ENCODE measurements around the gene OSBP.

DNA sequence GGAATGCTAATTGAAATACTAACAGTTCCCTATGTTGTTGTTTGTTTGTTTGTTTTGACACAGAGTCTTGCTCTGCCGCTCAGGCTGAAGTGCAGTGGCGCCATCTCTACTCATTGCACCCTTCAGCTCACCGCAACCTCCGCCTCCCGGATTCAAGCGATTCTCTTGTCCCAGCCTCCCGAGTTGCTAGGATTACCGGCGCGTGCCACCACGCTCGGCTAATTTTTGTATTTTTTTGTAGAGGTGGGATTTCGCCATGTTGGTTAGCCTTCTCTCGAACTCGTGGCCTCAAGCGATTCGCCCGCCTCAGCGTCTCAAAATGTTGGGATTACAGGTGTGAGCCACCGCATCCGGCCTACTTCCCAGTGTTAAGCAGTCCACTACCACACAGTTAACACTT is 62.3 kb downstream of the OSBP start:
- TF ChIP-seq, protein P1, sequence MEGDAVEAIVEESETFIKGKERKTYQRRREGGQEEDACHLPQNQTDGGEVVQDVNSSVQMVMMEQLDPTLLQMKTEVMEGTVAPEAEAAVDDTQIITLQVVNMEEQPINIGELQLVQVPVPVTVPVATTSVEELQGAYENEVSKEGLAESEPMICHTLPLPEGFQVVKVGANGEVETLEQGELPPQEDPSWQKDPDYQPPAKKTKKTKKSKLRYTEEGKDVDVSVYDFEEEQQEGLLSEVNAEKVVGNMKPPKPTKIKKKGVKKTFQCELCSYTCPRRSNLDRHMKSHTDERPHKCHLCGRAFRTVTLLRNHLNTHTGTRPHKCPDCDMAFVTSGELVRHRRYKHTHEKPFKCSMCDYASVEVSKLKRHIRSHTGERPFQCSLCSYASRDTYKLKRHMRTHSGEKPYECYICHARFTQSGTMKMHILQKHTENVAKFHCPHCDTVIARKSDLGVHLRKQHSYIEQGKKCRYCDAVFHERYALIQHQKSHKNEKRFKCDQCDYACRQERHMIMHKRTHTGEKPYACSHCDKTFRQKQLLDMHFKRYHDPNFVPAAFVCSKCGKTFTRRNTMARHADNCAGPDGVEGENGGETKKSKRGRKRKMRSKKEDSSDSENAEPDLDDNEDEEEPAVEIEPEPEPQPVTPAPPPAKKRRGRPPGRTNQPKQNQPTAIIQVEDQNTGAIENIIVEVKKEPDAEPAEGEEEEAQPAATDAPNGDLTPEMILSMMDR (IDR thresholded peaks at IDR 0.05; ENCODE audit: low read depth, low read length, missing input control), result no peak
- TF ChIP-seq, protein P2, sequence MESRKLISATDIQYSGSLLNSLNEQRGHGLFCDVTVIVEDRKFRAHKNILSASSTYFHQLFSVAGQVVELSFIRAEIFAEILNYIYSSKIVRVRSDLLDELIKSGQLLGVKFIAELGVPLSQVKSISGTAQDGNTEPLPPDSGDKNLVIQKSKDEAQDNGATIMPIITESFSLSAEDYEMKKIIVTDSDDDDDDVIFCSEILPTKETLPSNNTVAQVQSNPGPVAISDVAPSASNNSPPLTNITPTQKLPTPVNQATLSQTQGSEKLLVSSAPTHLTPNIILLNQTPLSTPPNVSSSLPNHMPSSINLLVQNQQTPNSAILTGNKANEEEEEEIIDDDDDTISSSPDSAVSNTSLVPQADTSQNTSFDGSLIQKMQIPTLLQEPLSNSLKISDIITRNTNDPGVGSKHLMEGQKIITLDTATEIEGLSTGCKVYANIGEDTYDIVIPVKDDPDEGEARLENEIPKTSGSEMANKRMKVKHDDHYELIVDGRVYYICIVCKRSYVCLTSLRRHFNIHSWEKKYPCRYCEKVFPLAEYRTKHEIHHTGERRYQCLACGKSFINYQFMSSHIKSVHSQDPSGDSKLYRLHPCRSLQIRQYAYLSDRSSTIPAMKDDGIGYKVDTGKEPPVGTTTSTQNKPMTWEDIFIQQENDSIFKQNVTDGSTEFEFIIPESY (IDR thresholded peaks at IDR 0.05), result no peak
- TF ChIP-seq RAD21 (IDR thresholded peaks at IDR 0.05), result no peak
- TF ChIP-seq, protein P3, sequence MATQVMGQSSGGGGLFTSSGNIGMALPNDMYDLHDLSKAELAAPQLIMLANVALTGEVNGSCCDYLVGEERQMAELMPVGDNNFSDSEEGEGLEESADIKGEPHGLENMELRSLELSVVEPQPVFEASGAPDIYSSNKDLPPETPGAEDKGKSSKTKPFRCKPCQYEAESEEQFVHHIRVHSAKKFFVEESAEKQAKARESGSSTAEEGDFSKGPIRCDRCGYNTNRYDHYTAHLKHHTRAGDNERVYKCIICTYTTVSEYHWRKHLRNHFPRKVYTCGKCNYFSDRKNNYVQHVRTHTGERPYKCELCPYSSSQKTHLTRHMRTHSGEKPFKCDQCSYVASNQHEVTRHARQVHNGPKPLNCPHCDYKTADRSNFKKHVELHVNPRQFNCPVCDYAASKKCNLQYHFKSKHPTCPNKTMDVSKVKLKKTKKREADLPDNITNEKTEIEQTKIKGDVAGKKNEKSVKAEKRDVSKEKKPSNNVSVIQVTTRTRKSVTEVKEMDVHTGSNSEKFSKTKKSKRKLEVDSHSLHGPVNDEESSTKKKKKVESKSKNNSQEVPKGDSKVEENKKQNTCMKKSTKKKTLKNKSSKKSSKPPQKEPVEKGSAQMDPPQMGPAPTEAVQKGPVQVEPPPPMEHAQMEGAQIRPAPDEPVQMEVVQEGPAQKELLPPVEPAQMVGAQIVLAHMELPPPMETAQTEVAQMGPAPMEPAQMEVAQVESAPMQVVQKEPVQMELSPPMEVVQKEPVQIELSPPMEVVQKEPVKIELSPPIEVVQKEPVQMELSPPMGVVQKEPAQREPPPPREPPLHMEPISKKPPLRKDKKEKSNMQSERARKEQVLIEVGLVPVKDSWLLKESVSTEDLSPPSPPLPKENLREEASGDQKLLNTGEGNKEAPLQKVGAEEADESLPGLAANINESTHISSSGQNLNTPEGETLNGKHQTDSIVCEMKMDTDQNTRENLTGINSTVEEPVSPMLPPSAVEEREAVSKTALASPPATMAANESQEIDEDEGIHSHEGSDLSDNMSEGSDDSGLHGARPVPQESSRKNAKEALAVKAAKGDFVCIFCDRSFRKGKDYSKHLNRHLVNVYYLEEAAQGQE (IDR thresholded peaks at IDR 0.05), result no peak
- TF ChIP-seq, protein P4, sequence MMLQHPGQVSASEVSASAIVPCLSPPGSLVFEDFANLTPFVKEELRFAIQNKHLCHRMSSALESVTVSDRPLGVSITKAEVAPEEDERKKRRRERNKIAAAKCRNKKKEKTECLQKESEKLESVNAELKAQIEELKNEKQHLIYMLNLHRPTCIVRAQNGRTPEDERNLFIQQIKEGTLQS (IDR thresholded peaks at IDR 0.05), result no peak
